Loucy (cell line): Measurements from ENCODE around the gene ADCY10.

Experiments
- H2AFZ ChIP-seq: fragments of 200-600 bp; sonication (generic); 2 replicates; pipeline ENCODE4 v1.6.0; 2016; ENCODE audit warnings: antibody characterized with exemption, mild to moderate bottlenecking, low read length, moderate library complexity
- H3F3A ChIP-seq: fragments of 200-600 bp; 2 replicates; pipeline ENCODE4 v1.6.0; 2016; ENCODE audit warnings: antibody characterized with exemption, low read depth, mild to moderate bottlenecking
- H3K27me3 ChIP-seq: fragments of 200-600 bp; sonication (generic); 2 replicates; pipeline ENCODE4 v1.6.1; 2014; ENCODE audit warnings: low read length, mild to moderate bottlenecking; ENCODE audit not compliant: insufficient read depth, poor library complexity, severe bottlenecking
- H3K36me3 ChIP-seq: fragments of 200-600 bp; sonication (generic); 2 replicates; pipeline ENCODE4 v1.6.1; 2016; ENCODE audit warnings: low read length; ENCODE audit not compliant: insufficient read depth
- H3K4me1 ChIP-seq: fragments of 200-600 bp; sonication (generic); 2 replicates; pipeline ENCODE4 v1.5.1; 2014; ENCODE audit warnings: low read length, mild to moderate bottlenecking; ENCODE audit not compliant: insufficient read depth, poor library complexity, severe bottlenecking
- H3K4me2 ChIP-seq: fragments of 200-600 bp; sonication (generic); 2 replicates; pipeline ENCODE4 v1.6.0; 2014; ENCODE audit warnings: antibody characterized with exemption, low read length, low read depth, mild to moderate bottlenecking; ENCODE audit not compliant: poor library complexity, severe bottlenecking
- H3K4me3 ChIP-seq: fragments of 200-600 bp; sonication (generic); 2 replicates; pipeline ENCODE4 v1.5.1; 2014; ENCODE audit warnings: low read length, mild to moderate bottlenecking, mixed read lengths; ENCODE audit not compliant: poor library complexity, severe bottlenecking
- H3K79me2 ChIP-seq: fragments of 200-600 bp; sonication (generic); 2 replicates; pipeline ENCODE4 v1.6.1; 2014; ENCODE audit warnings: low read length; ENCODE audit not compliant: insufficient read depth
- H3K9ac ChIP-seq: fragments of 200-600 bp; sonication (generic); 2 replicates; pipeline ENCODE4 v1.6.0; 2014; ENCODE audit warnings: mild to moderate bottlenecking, low read depth, low read length, moderate library complexity; ENCODE audit not compliant: poor library complexity, severe bottlenecking
- H3K9me2 ChIP-seq: fragments of 200-600 bp; sonication (generic); replicated peaks from 2 replicates; pipeline ENCODE4 v1.6.1; 2016; ENCODE audit warnings: low read depth, low read length, mixed read lengths
- H3K9me3 ChIP-seq: fragments of 200-600 bp; sonication (generic); 2 replicates; pipeline ENCODE4 v1.6.1; 2014; ENCODE audit warnings: mild to moderate bottlenecking, antibody characterized with exemption, low read length, low read depth; ENCODE audit not compliant: insufficient read depth
- H4K20me1 ChIP-seq: fragments of 200-600 bp; sonication (generic); 2 replicates; pipeline ENCODE4 v1.6.0; 2014; ENCODE audit warnings: antibody characterized with exemption, low read length, mild to moderate bottlenecking; ENCODE audit not compliant: insufficient read depth, poor library complexity, severe bottlenecking
- EZH2phosphoT487 ChIP-seq: fragments of 200-600 bp; IDR thresholded peaks from 2 replicates; pipeline ENCODE4 v1.6.1; 2018; ENCODE audit warnings: antibody characterized with exemption, mild to moderate bottlenecking, moderate library complexity, borderline replicate concordance
- TF ChIP-seq, protein P1 (sequence below): fragments of 200-600 bp; sonication (generic); conservative IDR thresholded peaks from 2 replicates; pipeline ENCODE4 v1.5.1; 2014; ENCODE audit warnings: mild to moderate bottlenecking, antibody characterized with exemption, low read length

Gene ADCY10

DNA sequence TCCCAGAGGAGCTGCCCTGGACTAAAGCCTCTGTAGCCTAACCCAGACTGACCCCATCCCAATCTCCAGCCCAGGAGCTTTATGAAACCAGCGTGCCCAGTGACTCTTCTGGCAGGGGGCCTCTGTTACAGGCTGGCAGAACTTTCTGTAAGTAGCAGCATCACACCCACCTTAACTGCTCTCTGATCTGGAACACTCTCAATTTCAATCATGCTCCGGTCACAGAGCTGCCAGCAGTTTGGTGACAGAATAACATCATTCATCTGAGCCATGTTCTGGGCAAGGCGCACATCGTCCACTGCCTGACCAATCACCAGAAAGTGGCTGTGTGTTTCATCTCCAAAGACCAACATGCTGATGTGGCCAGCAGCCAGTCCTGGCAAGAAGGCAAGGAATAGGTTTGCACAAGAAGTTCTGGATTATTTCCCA, 14.7 kb downstream of the ADCY10 start:
- Histone ChIP-seq H4K20me1 (no peaks in the 10 kb centered on the region), H3K9me3 (no peaks in the 10 kb centered on the region), H3K27me3 (no peaks in the 10 kb centered on the region), H3K4me2 (no peak overlapping the region), H3K4me3 (no peak overlapping the region), H3K4me1 (peaks cover under 1% of the 10 kb centered on the region), H2AFZ (no peak overlapping the region), H3K9ac (no peak overlapping the region), H3K79me2 (no peaks in the 10 kb centered on the region), H3F3A (no peaks in the 10 kb centered on the region), H3K9me2 (no peaks in the 10 kb centered on the region), H3K36me3 (no peaks in the 10 kb centered on the region)
- TF ChIP-seq, protein P1, sequence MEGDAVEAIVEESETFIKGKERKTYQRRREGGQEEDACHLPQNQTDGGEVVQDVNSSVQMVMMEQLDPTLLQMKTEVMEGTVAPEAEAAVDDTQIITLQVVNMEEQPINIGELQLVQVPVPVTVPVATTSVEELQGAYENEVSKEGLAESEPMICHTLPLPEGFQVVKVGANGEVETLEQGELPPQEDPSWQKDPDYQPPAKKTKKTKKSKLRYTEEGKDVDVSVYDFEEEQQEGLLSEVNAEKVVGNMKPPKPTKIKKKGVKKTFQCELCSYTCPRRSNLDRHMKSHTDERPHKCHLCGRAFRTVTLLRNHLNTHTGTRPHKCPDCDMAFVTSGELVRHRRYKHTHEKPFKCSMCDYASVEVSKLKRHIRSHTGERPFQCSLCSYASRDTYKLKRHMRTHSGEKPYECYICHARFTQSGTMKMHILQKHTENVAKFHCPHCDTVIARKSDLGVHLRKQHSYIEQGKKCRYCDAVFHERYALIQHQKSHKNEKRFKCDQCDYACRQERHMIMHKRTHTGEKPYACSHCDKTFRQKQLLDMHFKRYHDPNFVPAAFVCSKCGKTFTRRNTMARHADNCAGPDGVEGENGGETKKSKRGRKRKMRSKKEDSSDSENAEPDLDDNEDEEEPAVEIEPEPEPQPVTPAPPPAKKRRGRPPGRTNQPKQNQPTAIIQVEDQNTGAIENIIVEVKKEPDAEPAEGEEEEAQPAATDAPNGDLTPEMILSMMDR = no peak
- no peak for TF ChIP-seq EZH2phosphoT487

DNA sequence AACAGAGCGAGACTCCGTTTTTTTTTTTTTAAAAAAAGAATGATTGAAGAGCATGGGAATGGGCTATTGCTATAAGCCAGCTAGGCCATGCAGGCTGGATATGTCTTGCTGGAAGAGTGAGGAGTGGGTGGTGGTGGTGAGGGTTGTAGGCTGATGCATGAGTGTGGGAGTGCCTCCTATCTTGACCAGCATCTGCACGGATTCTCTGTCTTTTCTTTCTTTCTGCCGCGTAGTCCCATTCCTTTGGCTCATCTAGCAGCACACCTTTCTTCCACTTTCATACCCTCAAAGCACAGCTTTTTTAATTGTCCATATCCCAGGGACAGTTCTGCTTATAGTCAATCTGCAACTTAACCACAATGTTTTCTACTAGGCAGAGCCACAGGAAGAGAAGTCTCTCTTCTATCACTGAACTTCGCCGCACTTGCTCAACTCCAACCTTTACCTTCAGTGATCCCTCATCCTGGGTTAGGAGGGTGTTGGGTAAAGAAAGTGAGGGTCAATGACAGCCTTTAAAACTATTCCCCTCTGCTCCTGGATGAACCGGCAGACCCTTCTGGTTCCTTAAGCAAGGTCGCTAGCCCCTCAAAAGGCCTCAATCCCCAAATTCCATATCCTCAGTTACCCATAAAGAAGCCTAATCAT, 15.2 kb downstream of the ADCY10 start:
- Histone ChIP-seq H4K20me1 (no peaks in the 10 kb centered on the region), H3K9me3 (no peaks in the 10 kb centered on the region), H3K79me2 (no peaks in the 10 kb centered on the region), H2AFZ (no peak overlapping the region), H3K27me3 (no peaks in the 10 kb centered on the region), H3K4me1 (no peaks in the 10 kb centered on the region), H3K36me3 (no peaks in the 10 kb centered on the region), H3K9me2 (no peaks in the 10 kb centered on the region), H3K9ac (no peak overlapping the region), H3K4me3 (no peak overlapping the region), H3F3A (no peaks in the 10 kb centered on the region), H3K4me2 (no peak overlapping the region)
- no peak for TF ChIP-seq EZH2phosphoT487
- TF ChIP-seq, protein P1 = no peak

DNA sequence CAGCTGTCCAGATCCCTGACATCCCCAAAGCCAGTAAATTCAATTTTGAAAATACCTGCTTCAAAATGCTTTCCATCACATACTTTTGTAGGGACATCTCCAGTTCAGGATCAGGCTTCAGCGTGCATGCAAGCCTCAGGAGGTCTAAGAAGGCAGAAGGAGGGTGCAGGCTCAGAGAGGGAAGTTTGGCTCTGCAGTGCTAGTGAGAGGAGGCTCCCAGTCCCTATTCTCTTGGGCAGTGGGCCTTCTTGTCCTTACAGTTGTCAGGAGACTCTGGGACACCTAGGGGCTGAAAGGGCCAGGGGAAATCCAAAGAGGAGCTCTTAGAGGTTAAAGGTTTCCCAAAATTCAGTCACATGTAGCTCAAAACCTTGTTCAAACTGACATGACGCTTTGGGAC, 20.1 kb downstream of the ADCY10 start:
- Histone ChIP-seq H3K79me2 (no peaks in the 10 kb centered on the region), H2AFZ (no peak overlapping the region), H3K4me3 (no peak overlapping the region), H3K4me2 (no peak overlapping the region), H3K9ac (no peak overlapping the region), H3K36me3 (no peaks in the 10 kb centered on the region), H3F3A (no peaks in the 10 kb centered on the region), H3K4me1 (no peaks in the 10 kb centered on the region), H3K9me3 (no peaks in the 10 kb centered on the region), H3K27me3 (no peaks in the 10 kb centered on the region), H3K9me2 (no peaks in the 10 kb centered on the region), H4K20me1 (no peaks in the 10 kb centered on the region)
- no peak for TF ChIP-seq EZH2phosphoT487
- TF ChIP-seq, protein P1 = no peak
